Left hindlimb (tissue), 1 donor: Measurements from ENCODE around the gene PRAC2.

Experiments
- DNase-seq: peaks from one replicate; pipeline ENCODE4 v3.0.0-alpha.2; 2018

The PRAC2 gene

DNA sequence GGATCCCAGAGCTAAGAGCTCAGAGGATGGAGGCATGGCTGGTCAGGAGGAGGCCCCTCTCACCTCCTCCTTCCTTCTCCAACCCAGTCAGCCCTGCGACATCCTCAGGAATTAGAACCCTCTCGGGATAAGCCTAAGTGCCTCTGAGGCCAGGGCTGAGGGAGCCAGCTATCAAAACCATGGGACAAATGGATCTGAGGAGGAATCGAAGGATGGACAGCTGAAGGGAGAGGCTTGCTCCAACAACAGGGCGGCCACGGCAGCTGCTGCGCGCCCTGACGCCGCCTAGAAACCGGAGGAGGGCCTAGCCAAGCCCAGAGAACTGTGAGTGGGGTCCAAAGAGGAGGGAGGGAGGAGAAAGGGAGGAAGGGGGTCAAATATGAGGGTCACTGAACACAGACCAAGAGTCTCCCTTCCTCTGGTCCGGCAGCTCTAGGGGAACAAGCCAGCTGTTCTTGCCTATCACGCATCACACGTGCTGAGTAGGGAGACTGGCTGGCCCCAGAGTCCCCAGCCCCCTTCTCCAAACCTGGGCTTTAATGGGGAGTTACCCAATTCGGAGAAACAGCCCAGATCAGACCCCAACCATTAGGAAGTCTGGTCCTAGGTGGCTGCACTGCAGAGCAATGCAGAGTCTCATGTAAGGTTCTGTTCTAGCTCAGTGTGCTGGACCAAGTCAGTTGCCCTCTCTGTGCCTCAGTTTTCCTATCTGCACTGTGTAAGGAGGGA is 11.5 kb downstream of the PRAC2 start:
- no peak for DNase-seq

DNA sequence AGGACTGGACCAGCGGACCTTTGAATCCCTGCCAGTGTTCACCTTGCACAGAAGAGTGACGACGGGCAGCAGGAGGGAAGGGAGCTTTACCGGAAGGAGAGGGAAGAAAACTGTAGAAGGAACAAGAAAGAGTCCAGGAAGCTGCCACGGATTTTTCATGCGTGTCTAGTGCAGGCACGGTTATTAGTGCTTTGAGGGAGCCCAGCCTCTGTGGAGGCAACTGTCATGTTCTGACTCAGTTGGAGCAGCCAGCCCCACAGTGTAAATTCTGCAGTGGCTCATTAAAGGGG is 12.0 kb downstream of the PRAC2 start:
- DNase-seq, result no peak

DNA sequence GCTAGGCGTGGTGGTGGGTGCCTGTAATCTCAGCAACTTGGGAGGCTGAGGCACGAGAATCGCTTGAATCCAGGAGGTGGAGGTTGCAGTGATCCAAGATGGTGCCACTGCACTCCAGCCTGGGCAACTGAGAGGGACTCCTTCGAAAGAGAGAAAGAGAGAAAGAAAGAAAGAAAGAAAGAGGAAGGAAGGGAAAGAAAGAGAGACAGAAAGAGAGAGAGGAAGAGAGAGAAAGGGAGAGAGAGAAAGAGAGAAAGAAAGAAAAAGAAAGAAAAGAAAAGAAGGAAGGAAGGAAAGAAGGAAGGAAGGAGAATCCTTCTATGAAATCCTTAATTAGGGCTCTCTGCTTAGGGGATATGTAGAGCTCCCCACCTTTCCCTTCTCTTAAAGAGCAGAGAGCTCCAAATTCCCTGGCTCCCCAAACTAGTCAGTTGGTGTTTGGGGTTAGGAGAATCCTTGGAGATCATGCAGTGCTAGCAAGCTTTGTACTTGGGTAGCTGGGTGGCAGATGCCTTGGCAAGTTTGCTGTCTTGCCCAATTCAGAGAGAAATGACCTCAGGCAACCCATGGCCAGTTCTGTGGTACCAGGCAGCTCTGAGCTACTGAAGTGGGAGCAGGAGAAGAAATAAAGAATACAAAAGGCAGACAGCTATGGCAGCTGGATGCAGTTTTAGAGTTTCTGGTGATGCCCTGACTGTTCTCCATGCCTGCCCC is 14.5 kb downstream of the PRAC2 start:
- no peak for DNase-seq

DNA sequence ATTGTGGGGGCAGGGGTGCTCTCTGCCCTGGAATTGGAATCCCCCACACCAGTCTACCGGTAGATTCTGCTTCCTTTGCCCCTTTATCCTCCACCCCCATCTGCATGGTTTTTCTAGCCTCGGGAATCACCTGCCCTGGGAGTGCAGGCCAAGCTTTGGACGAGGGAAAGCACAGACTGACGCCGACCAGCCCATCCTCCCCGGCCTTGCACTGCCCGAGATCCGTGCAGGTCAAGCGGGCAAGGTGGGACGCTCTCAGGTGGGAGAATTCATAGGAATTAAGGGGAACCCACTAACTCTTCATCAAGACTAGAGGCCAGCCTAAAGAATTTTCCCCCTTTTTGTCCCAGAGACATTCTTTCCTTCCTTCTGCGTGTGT is 15.4 kb downstream of the PRAC2 start:
- DNase-seq, result no peak

DNA sequence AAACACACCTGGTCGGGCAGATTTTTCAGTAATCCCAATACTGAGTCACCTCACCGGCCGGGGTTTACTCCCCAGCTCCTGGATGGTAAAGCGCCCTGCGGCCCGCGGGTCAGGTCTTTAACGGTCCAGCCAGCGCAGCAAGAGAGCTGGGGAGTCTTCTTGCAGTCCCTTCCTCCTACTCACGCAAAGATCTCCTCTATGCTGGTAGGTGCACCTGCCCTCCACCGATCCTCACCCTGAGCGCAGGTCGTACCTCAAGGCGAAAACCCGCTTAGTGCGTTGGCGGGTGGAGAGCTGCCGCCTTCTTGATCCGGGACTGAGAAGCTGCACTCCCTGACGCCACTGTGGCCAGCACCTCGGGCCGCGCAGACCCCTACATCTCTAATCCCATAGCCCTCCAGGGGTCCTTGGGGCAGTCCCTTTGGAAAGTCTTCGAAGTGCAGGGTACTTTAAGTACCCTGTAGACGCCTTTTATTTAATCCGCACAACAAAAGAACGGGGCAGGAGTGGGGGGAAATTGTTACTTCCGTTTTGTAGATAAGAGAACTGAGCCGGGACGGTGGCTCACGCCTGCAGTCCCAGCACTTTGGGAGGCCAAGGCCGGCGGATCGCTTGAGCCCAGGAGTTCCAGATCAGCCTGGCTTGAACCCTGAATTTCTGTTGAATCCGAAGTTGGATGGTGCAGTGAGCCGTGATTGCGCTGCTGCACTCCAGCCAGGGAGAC is 16.0 kb downstream of the PRAC2 start:
- DNase-seq, result no peak

DNA sequence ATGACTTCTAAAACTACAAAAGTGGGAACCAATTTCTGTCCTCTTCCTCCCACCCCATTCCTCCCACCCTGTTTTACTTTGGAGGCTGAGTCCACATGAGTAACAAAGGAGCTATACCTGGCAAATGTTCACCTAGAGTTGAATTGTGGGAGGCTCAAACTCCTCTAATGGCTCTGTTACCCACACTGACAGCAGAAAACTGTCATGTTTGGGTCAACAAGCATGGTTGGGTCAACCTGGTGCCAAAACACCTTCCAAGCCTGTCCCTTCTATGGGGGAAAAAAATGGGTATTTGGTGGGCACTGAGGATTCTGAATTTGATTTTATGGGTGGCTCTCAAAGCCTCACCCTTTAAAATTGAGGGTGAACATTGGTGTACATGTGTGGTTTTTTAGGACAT is 17.6 kb downstream of the PRAC2 start:
- no peak for DNase-seq

DNA sequence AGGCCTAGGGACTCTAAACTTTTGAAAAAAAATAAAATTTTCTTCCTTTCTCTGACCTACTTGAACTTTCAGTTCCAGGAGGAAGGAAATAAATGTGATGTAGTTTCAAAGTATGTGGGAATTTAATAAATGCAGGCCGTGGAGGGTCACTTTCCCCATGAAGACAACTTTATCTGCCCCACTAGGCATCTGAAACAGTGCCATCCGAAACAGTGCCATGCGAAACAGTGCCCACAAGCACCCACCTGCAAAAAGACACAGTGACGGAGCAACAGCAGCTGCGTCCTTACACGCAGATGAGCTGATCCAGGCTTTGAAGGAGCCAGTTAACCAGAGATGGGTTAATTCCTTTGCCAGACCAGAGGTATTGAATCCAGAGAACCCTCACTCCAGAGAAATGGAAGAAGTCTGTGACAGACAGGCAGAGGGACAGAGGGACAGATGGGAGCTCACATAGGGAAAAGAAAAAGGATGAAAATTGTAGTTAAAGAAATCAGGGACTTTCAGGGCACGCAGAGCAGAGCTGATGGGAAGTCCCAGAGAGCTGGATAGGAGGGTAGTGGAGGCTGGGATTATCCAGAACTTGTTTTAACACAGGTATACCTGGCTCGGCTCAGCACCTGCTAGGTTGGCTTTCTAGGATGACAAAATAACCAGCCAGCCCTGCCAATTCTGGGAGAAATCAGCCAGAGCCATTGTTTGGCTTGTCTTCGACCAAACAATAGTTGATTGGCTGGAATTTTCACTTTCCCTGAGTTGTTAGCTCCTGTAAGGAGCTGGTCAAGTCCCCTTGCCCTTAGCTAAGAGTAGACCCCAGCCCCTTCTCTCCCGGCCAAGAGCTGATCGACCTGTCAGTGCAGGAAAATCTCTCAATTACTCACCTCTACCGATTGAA is 22.6 kb downstream of the PRAC2 start:
- no peak for DNase-seq

DNA sequence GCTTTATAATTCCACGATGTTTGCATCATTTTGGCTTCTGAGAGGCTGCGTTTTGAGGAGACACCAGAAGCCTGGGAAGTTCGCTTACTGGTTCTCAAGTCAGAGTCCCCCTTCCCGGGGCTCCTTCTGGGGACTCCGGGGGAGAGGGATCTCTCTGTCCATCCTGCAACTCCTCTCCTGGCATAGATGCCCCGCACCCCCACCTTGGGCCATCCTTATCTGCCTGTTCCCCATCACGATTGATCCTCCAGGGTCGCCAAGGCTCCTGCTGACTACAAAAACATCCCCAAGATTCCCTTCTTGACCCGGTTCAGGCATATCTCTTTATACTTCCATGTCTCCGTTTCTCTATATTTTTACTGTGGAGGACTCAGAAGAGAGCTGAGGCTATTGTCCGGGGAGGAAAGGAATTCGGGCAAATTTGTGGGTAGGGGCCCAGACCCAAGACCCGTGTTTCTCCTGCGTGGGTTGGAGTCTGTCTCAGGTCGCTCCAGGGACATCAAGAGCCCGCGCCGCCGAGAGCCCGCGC is 24.0 kb downstream of the PRAC2 start:
- DNase-seq, result no peak

DNA sequence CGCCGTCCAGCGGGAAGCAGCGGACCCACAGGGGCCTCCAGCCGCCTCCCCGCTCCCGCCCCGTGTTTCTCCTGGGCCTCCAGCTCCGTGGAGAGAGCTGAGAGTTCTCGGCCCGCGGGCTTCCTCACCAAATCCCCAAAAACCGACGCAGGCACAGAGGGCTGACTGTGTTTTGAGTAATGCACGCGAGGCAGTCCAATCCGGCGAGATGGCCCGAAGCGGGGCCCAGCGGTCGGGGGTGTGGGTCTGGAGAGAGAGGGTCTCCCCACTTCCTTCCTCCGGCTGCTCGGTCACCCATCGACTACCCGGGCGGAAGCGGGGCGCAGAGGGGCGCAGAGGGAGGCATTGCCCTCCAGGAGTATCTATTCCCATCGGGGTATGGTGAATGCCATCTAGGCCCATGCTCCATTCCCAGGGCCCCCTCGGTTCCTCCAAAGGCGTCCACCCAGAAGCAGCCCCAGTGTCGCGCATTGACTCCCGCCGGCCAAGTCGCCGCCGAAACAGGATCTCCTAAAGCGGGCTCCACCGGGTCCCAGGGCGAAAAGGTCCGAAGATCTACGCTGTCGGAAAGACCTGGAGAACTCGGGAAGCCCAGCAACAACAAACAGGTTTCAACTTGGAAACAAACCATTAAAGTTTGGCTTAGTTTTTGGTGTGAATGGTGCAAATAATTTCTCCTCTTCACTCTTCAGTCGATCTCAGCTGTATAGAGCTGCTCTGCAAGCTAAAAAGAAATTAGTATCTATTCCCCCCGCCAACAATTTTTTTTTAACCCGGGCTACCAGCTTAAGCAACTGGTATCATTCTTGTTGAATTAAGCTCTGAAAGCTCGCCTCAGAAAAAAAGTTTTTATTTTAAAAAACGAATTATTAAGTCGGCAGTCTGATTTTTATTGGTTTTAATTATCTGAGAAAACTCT is 24.7 kb downstream of the PRAC2 start:
- DNase-seq, result no peak

DNA sequence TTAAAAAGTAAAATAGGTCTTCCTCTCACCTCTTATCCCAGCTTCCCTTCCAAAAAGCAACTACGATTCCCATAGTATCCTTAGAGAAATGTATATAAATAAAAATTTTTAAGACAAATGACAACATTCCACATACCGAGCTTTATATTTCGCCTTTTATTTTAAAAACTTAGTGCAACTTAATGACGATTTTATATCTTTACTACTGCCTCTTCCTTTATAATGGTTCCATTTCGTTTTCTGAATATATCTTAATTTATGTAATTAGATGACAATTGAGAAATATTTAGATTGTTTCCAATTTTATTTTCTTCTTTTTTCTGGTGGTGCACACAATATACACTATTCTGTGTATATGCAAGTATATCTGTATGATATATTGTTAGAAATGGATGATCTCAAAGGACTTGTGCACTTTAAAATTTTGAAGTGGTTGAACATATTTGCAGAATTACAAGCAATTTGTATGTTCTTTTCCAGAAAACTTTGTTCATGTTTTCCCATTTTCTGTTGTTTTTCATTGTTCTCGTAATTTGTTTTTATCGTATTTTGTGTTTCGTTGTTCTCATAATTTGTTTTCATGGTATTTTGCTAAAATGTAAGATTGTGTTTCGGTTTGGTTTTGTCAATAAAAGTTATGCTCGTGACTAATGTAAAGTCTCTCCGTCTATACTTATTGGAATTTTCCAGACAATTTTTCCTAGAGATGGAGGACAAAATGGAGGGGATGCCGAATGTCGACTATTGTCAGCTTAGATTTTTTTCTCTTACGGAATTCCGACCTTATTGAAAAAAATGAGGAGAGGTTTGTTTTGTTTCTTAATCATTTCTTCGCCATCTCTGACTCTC is 26.0 kb downstream of the PRAC2 start:
- DNase-seq, result no peak

DNA sequence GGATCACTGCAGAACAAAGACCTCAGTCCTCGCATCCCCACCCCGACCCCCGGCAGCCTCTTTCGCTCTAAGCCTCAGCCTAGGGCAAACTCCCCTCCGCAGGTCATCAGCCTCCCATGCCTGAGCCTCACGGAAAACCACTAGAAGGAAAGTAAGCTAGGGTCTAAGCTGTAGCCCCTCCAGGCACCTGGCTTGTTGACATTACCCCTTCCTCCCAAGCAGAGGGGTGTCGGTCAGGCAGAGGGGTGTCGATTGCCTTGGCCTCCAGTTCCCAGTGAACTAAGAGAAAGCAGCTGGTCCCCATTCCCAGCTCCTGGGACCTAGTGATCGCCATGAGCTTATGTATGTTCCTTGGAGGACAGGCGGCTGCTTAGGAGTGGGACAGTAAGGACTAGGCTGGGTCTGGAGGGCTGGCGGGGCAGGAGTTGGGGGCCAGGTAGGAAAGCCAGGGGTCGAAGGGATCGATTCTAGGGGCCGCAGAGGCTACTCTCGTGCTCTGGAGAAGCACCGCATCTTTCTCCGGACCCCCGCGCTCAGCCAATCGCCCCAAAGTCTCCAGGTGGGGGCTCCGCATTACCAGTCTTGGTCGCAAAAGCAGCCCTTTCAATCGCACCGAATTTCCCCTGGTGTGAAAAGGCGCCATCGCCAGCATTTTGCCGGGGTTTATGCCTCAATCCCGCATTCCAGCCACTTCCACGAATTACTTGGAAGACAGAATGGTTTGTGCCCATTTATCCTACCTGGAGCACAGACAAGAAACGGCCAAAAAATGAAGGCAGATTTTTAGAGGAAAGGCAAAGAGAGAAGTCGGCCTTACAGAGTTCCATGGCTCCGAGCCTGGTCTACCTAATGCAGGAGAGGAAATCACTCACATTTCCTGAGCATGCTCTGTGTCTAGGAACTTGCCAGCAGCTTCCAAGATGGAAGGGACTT is 26.9 kb downstream of the PRAC2 start:
- DNase-seq, result no peak

DNA sequence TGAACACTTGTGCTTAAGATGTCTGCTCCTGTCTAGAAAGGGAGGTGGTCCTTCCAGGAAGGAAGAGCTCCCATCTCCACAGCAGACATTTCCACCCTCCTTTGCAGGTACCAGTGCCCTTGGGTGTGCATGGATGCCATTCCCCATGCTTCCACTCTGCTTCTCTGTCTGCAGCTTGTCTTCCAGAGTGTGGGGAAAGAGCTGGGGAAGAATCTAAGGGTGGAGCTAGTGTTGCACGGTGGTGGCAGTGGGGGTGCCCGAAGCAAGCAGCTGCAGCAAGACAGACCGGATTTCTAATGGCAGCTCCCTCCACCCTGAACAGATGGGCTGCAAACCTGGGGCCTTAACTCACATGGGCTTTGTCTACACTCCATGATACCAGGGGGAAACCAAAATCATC is 28.2 kb downstream of the PRAC2 start:
- DNase-seq, result no peak

DNA sequence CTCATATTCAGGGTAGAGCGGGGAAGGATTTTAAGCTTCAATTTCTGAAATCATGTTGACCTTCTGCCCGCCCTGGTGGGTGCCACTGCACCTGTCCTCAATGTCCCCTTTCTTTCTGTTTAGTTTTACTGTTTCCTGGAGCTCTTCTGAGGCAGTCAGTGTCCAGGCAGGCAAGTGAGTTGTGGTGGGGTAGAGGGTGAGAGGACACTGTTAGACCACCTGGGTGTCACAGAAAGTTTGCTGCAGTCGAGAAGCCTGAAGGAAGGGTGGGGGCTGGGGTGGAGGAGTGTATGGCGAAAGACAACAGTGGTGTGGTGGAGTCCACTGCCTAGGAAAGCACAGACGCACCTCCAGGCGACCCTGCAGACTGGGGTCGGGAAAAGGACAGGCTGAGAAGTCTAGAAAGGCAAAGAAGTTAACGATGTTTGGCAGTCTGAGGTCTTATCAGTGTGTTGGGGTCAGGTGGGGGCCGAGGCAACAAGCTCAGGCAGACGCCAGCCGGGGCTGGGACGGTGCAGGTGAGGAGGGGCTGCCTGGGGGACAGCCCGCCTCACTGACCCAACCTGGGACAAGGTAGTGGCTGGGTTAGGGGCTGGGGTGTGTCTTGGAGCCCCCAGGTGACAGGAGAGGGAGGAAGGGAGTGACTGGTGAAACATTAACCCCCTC is 28.9 kb downstream of the PRAC2 start:
- DNase-seq, result no peak

DNA sequence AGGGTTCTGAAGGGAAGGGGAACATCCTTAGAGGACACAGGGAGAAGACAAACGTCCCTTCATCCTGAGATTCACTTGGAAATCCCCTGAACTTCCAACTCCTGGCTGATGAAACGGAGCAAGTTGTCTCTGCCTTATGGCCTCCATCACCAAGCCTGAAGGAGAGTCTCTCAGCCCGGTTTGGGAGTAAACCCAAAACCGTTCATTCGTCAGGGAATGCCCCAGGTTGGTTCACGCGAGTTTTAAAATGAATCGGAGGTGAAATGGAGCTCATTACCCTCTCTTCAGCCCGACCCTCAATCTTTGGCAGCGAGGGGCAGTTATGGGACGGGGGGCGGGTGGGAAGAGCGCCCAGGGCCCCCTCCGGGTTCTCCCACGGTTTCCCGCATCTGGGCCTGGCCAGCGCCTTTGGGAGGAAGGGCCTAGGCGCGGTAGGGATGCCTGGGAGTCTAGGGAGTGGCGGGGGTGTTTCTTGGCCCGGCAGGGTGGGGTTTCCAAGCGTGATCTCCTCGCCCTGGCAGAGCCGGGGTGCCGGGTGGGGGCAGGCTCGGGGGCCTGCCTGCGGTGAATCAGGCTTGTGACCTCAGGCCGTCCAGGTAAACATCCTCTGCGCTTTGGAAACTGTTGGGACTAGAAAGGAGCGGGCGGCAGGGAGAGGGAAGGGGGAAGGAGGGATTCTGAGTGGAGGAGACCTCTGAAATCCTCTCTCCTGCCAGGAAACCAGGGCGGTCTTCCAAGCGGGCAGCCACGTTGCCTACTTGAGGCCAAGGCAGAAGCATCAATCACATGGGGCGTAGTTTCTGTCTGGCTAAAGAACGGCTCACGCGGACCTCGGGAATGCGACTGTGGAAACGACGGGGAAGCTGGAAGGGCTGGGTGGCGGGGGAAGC is 29.7 kb downstream of the PRAC2 start:
- peak; percentile 56 for DNase-seq

DNA sequence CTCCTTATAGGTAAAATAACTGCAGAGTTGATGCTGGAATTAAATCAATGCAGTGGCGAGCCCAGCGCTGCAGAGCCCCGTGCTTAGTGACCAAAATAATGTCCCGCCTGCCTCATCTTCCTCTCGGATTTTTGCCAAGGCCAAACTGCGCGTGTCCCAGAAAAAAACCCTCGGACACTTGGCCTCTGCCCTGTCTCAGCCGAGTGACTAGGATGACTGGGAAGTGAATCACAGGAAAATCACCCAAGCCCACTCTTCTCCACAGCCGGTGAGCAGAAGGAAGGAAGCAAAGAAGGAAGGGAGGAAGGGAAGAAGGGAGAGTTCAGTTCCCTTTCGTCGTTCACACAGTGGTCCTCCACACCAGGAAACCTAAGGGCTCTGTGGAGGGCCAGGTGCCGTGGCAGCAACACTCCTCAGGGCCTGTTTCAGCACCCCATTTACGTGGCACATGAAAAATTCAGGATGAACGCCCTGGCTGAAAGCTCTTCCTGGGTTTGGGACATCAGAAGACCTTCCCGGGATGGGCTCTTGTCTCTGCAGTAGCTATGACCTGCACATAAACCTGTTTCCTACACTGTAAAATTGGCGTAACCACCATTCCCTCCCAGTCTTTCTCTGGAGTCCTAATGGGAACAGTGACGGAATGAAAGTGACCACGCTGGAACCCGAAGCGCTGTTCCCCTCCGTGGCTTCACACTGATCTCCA is 31.0 kb downstream of the PRAC2 start:
- no peak for DNase-seq

DNA sequence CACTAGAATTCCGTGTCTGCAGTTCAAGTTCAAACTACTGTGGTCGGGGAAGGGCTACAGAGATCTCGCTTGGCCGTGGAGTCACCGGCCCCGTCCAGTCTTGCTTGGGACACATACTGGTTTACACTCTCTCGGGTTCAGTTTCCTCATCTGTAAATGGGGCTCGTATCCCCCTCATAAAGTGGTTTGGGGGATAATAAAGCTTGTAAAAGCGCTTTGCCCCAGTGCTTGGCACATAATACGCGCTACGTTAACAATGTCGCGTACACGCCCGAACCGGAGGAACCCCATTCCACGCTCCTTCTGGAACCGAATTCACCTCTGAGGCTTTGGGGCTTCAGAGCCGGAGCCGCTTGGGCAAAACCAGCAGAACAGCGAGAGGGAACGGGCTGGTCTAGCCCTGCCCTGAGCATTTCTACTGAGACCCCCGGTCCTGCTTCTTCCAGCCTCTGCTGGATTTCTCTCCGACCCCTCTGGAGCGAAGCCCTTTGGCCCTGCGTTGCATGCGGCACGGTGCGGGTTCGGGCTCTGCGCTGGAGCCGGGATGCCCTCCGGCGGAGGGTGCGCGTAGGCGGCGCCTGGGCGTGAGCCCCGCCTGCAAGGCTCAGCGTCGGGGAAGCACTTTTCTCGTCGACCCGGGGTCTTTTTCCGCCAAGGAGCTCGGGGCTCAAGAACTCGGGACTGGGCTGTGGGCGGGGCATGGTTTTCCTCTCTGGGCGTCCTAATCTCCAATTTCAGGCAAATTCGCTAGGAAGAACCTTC is 31.7 kb downstream of the PRAC2 start:
- DNase-seq, result no peak

DNA sequence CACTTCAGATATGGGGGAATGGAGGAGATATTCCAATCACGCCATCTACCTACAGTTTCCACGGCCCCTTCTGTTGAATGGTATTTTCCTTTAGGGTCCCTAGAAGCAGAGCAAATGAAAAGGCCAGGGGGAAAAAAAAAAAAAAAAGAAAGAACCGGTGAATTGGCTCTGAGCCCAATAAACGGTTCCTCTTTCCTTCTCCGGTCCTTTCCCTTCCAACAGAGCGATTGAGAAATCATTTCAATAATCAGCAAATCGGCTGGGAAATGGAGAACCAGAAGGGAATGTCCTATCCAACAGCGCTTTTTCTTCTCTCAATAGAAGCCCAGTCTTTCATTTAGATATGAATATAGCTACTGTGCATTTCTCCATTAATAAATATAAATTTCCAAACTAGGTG is 32.4 kb downstream of the PRAC2 start:
- DNase-seq, result no peak
